GM18861 (cell line): Measurements from ENCODE around the gene ABCG8.
"Not testable (repeated sequence)": the region's sequence is repeated elsewhere in the genome, so short reads cannot be mapped to it uniquely, and the experiment has no call there.

ENCODE experiments used
- ATAC-seq: cut with Tn5 transposase; IDR thresholded peaks from one replicate; pipeline ENCODE4 v1.9.1; 2021; ENCODE audit not compliant: unreplicated experiment

Gene ABCG8

DNA sequence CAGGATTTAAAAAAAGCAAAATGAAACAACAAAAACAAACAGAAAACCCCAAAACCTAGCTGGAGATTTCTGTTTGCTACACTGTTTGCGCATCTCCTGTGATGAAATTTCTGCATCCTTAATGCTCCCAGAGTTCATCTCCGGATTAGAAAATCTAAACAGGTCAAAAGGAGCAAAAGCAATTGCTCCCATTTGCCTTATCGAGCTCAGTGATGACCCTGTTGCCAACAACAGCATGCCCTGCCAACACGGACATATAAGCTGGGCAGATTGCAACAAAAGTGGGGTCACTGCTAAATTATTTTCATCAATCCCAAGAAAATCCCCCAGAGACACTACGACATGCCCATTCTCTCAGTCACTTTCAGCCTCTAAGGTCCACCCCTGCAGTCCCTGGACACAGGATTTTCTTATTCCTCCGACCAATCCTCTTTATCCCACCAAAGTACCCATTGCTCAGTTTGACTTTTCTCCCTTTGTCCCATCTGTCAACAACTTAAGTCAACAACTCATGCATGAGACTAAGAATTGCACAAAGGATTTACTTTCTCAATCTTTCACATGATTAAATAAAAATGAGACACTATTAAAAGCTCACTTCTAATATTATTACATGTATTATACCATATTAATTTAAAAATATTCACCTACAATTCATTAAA, 67.8 kb downstream of the ABCG8 start:
- no peak for ATAC-seq

DNA sequence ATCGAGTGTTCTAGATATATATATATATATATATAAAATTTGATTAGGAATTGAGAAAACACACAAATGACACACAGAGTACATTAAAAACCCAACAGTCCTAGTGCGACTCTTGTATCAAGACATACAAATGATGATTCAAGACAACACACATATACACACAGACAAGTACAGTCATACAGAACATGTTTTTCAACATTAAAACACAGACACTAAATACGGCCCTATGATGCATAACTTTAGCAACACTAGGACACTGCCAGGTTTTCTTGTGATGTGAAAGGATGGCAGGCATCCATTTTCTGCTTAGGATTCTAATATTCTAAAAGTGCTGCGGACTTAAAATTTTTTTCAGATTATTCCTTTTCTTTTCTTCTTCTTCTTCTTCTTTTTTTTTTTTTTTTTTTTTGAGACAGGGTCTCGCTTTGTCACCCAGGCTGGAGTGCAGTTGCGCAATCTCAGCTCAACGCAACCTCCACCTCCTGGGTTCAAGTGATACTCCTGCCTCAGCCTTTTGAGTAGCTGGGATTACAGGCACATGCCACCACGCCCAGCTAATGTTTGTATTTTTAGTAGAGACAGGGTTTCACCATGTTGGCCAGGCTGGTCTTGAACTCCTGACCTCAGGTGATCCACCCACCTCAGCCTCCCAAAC, 72.5 kb downstream of the ABCG8 start:
- ATAC-seq = not testable (repeated sequence)

DNA sequence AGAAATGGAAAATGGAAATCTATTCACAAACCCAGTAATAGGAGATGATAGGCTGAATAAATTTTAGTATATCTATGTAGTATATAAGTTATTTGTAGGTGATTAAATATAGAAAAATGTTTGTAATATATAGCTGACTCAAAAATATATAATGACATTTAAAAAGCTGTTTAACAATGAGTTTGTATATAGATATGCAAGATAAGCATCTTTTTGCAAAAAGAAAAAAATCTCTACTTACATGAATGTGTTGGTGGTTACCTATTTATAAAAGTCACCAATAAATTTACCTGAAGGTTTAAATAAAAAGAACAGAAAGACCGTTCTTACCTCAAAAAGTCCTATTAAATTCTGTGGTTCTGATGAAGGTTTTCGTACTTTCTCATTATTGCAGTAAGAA, 85.7 kb downstream of the ABCG8 start:
- ATAC-seq = no peak

DNA sequence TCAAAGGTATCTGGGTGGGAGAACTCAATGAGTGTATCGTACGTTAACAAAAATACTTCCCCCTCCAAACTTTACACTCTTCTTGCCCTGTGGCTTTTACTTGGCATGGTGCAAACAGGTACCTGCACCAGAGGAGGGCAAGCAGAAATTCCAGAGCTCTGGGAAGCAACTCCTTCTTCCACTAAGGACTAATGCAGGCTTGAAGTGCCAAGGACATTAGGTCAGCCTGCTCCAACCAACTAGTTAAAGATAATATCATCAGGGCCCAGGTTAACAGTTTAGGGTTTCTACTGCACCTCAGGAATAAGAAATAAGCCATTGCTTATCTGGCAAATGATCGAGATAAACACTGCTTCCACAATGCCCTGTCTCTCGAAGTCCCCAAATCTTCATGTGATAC, 86.7 kb downstream of the ABCG8 start:
- no peak for ATAC-seq

DNA sequence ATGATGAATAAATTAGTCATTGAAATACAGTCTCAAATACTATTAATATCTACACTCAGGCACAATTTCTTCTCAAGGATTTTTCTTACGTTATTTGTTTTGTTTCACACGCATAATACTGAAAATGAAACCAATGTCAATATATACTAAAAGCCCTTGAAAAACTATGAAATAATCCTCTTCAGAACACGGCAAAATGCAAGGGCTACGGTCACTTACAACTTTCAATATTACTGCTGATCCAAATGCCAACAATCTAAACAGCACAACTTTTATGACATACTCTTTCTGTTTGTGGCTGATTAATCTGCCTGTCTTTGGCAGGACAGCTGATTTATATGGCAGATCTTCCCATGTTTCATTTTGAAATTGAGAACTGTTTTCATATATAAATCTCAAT, 88.7 kb downstream of the ABCG8 start:
- ATAC-seq = no peak

DNA sequence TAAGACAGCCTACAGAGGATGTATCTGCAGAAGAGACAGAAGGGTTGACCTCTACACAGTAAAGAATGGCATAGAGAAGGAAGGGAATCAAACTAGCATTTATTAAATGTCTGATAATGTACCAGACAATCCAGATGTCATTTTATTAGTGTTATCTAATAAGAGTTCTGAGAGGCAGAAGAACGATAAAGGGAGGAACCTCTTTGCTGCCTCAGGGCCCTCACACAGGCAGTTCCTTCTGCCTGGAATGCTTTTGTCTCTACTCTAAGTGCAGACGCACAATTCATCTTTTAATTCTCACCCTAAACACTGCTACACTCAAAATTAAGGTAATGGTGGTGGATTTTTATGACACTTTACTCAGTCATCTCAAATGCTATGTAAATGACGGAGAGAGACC, 92.5 kb downstream of the ABCG8 start:
- no peak for ATAC-seq
